SU-DHL-6 (cell line): ENCODE data around the gene PID1.

Experiments
- CTCF ChIP-seq: fragments of 200-600 bp; sonication (generic); IDR thresholded peaks from one replicate; pipeline ENCODE4 v1.5.1; 2017; ENCODE audit warnings: antibody characterized with exemption, mild to moderate bottlenecking, low read length, moderate library complexity; ENCODE audit not compliant: insufficient read depth, poor library complexity, severe bottlenecking
- EZH2phosphoT487 ChIP-seq: fragments of 200-600 bp; sonication (generic), shearing (Covaris generic); conservative IDR thresholded peaks from 2 replicates; pipeline ENCODE4 v1.6.1; 2018; ENCODE audit warnings: mild to moderate bottlenecking, antibody characterized with exemption, low read length, moderate library complexity, mixed read lengths

GRCh38 chr2:229150317-229150716 lies 120.8 kb downstream of the PID1 start:
- TF ChIP-seq CTCF (no peak), EZH2phosphoT487 (no peak)
